OCI-LY7 (cell line): Measurements from ENCODE around the gene LMO4.

ENCODE experiments used
- CTCF ChIP-seq: fragments of 200-600 bp; sonication (generic); conservative IDR thresholded peaks from 2 replicates; pipeline ENCODE4 v1.5.1; 2014; ENCODE audit warnings: mild to moderate bottlenecking, antibody characterized with exemption, low read length, moderate library complexity, mixed read lengths
- EZH2phosphoT487 ChIP-seq: fragments of 200-600 bp; sonication (generic); IDR thresholded peaks from 2 replicates; pipeline ENCODE4 v1.6.1; 2018; ENCODE audit warnings: low read depth, borderline replicate concordance, mild to moderate bottlenecking, mixed run types, antibody characterized with exemption, low read length, moderate library complexity, mixed read lengths

GRCh38 chr1:87389546-87389945, 60.9 kb downstream of the LMO4 start:
- TF ChIP-seq CTCF (no peak), EZH2phosphoT487 (no peak)
